Astrocyte (in vitro differentiated cells and primary cell): ENCODE results near the gene NFKB1.

Experiments
- EZH2 ChIP-seq: IDR thresholded peaks from 2 replicates; pipeline ENCODE4 v1.6.1; 2012; ENCODE audit warnings: mild to moderate bottlenecking, low read length, inconsistent platforms; ENCODE audit not compliant: insufficient read depth
- TF ChIP-seq, protein P1 (sequence below): IDR thresholded peaks from 2 replicates; pipeline ENCODE4 v1.5.1; 2011; ENCODE audit warnings: low read depth, mild to moderate bottlenecking, inconsistent platforms, low read length, moderate library complexity; ENCODE audit not compliant: insufficient read depth

DNA sequence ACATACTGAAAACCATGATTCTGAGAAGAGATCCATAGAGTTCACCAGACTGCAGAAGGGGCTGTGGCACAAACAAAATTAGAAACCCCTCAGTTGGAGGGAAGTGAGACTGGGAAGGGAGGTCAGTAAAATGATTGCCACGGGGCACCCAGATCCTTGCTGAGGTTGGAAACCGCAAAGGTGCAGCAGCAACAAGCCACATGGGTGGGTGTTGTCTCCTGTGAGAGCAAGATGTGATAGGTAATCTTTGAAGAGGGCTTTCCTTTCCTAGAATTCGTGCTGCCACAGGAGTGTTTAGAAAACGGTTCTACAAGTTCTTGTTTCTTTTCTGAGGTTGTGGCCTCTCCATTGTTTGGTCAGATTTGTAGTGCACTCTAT is 85.5 kb downstream of the NFKB1 start:
- TF ChIP-seq, protein P1, sequence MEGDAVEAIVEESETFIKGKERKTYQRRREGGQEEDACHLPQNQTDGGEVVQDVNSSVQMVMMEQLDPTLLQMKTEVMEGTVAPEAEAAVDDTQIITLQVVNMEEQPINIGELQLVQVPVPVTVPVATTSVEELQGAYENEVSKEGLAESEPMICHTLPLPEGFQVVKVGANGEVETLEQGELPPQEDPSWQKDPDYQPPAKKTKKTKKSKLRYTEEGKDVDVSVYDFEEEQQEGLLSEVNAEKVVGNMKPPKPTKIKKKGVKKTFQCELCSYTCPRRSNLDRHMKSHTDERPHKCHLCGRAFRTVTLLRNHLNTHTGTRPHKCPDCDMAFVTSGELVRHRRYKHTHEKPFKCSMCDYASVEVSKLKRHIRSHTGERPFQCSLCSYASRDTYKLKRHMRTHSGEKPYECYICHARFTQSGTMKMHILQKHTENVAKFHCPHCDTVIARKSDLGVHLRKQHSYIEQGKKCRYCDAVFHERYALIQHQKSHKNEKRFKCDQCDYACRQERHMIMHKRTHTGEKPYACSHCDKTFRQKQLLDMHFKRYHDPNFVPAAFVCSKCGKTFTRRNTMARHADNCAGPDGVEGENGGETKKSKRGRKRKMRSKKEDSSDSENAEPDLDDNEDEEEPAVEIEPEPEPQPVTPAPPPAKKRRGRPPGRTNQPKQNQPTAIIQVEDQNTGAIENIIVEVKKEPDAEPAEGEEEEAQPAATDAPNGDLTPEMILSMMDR = no peak
- TF ChIP-seq EZH2 = no peak
